SK-N-SH (cell line): ENCODE measurements around the gene RUFY2. TPM values are rescaled to one million over a fixed set of nuclear protein-coding genes. Genes with fewer than 3 reads are reported as not detected.
"Not testable (repeated sequence)": the region's sequence is repeated elsewhere in the genome, so short reads cannot be mapped to it uniquely, and the experiment has no call there.

ENCODE experiments used
- CTCF ChIA-PET: fragments of 300-600, 350-600 bp; formaldehyde crosslinking; extraction: SDS; loops from one replicate; lab custom pipeline; 2021; lab: Yijun Ruan, JAX
- POLR2A ChIA-PET: fragments of 350-600 bp; sonication (Branson Sonifier 250); formaldehyde crosslinking; extraction: SDS; loops from one replicate; lab custom pipeline; 2020; ENCODE audit warnings: antibody characterized with exemption, inconsistent platforms; lab: Yijun Ruan, JAX
- DNase-seq: peaks from one replicate; pipeline ENCODE4 v3.0.0; 2012
- H2AFZ ChIP-seq: fragments of 200-600 bp; sonication (generic); 2 replicates; pipeline ENCODE4 v1.8.1; 2016; ENCODE audit warnings: antibody characterized with exemption, mild to moderate bottlenecking, low read depth
- H3F3A ChIP-seq: fragments of 200-600 bp; sonication (generic); replicated peaks from 2 replicates; pipeline ENCODE3; 2016; ENCODE audit warnings: antibody characterized with exemption, mild to moderate bottlenecking; ENCODE audit not compliant: insufficient read depth
- H3K27ac ChIP-seq, 2 experiments: fragments of 200-500 bp in 1 of 2; fragments of 200-600 bp in 1 of 2; sonication (Bioruptor generic) in 1 of 2; sonication (generic), shearing (Covaris generic) in 1 of 2; 2 replicates each; pipeline versions ENCODE4 v1.5.1 to v1.6.1; 2014 to 2016; ENCODE audit warnings: low read depth in 2 of 2, inconsistent platforms in 1 of 2, low read length in 1 of 2, mild to moderate bottlenecking in 1 of 2, mixed read lengths in 1 of 2
- H3K27me3 ChIP-seq: fragments of 200-600 bp; sonication (generic), shearing (Covaris generic); 2 replicates; pipeline ENCODE4 v1.6.1; 2016; ENCODE audit warnings: mixed run types; ENCODE audit not compliant: insufficient read depth
- H3K36me3 ChIP-seq, 2 experiments: fragments of 200-500 bp in 1 of 2; fragments of 200-600 bp in 1 of 2; sonication (Bioruptor generic) in 1 of 2; sonication (generic) in 1 of 2; replicated peaks in 1 of 2; 2 replicates each; pipeline versions ENCODE3 to v1.5.1; 2014 to 2016; ENCODE audit warnings: low read length in 1 of 2, mild to moderate bottlenecking in 1 of 2; ENCODE audit not compliant: insufficient read depth in 2 of 2, control insufficient read depth in 1 of 2
- H3K4me1 ChIP-seq, 2 experiments: fragments of 200-500 bp in 1 of 2; fragments of 200-600 bp in 1 of 2; sonication (Bioruptor generic) in 1 of 2; sonication (generic), shearing (Covaris generic) in 1 of 2; 2 replicates each; pipeline versions ENCODE4 v1.5.1 to v1.6.1; 2014 to 2016; ENCODE audit warnings: low read depth in 1 of 2, low read length in 1 of 2, mixed run types in 1 of 2; ENCODE audit not compliant: insufficient read depth in 2 of 2, control insufficient read depth in 1 of 2
- H3K4me2 ChIP-seq: fragments of 200-600 bp; sonication (generic), shearing (Covaris generic); 2 replicates; pipeline ENCODE4 v1.6.1; 2017; ENCODE audit warnings: mixed run types
- H3K4me3 ChIP-seq, 2 experiments: fragments of 200-500 bp in 1 of 2; fragments of 200-600 bp in 1 of 2; sonication (Bioruptor generic) in 1 of 2; sonication (generic), shearing (Covaris generic) in 1 of 2; 2 replicates each; pipeline versions ENCODE4 v1.5.1 to v1.8.1; 2014 to 2016; ENCODE audit warnings: low read depth in 2 of 2, inconsistent platforms in 1 of 2, low read length in 1 of 2, mild to moderate bottlenecking in 1 of 2, mixed read lengths in 1 of 2, moderate library complexity in 1 of 2
- H3K79me2 ChIP-seq: fragments of 200-600 bp; sonication (generic); 2 replicates; pipeline ENCODE4 v1.8.1; 2017; ENCODE audit warnings: mild to moderate bottlenecking; ENCODE audit not compliant: insufficient read depth
- H3K9ac ChIP-seq: fragments of 200-600 bp; sonication (generic); 2 replicates; pipeline ENCODE4 v1.6.1; 2017; ENCODE audit warnings: mixed run types
- H3K9me2 ChIP-seq: fragments of 200-600 bp; sonication (generic); 2 replicates; pipeline ENCODE4 v1.6.1; 2017; ENCODE audit warnings: mixed run types
- H3K9me3 ChIP-seq: fragments of 200-600 bp; sonication (generic); 2 replicates; pipeline ENCODE4 v1.6.1; 2017; ENCODE audit warnings: mixed run types, mild to moderate bottlenecking, moderate library complexity
- H4K20me1 ChIP-seq: fragments of 200-600 bp; sonication (generic); 2 replicates; pipeline ENCODE4 v1.6.1; 2017; ENCODE audit warnings: mild to moderate bottlenecking, mixed run types; ENCODE audit not compliant: insufficient read depth
- CHD2 ChIP-seq: fragments of 150-350 bp; IDR thresholded peaks from 2 replicates; pipeline ENCODE4 v1.6.1; 2018; ENCODE audit warnings: low read length; ENCODE audit not compliant: partially characterized antibody
- CTCF ChIP-seq: fragments of 200-600 bp; sonication (generic); IDR thresholded peaks from 2 replicates; pipeline ENCODE4 v1.6.1; 2017; ENCODE audit warnings: antibody characterized with exemption, mild to moderate bottlenecking, moderate library complexity
- EZH2phosphoT487 ChIP-seq: fragments of 200-600 bp; sonication (generic); IDR thresholded peaks from 2 replicates; pipeline ENCODE4 v1.6.1; 2017; ENCODE audit warnings: low read depth, mixed run types, mild to moderate bottlenecking, antibody characterized with exemption, moderate library complexity, borderline replicate concordance
- FOSL2 ChIP-seq: IDR thresholded peaks from 2 replicates; pipeline ENCODE4 v1.4.0; 2012; ENCODE audit warnings: low read depth, mild to moderate bottlenecking, moderate library complexity, borderline replicate concordance
- FOXM1 ChIP-seq: IDR thresholded peaks from 2 replicates; pipeline ENCODE4 v1.4.0; 2012; ENCODE audit warnings: low read depth, mild to moderate bottlenecking
- GATA2 ChIP-seq: sonication (generic); formaldehyde crosslinking; IDR thresholded peaks from 2 replicates; pipeline ENCODE4 v1.5.0; 2020; ENCODE audit warnings: mild to moderate bottlenecking, missing genetic modification reagents
- JUND ChIP-seq: IDR thresholded peaks from 2 replicates; pipeline ENCODE4 v1.4.0; 2012
- NRF1 ChIP-seq: IDR thresholded peaks from 2 replicates; pipeline ENCODE4 v1.6.1; 2012; ENCODE audit warnings: low read depth, mild to moderate bottlenecking, low read length
- POLR2AphosphoS5 ChIP-seq: IDR thresholded peaks from 2 replicates; pipeline ENCODE4 v1.6.1; 2012; ENCODE audit warnings: low read depth, low read length
- RAD21 ChIP-seq: IDR thresholded peaks from 2 replicates; pipeline ENCODE4 v1.6.1; 2012; ENCODE audit warnings: mild to moderate bottlenecking, low read length
- REST ChIP-seq: IDR thresholded peaks from 2 replicates; pipeline ENCODE4 v1.6.1; 2012; ENCODE audit warnings: mild to moderate bottlenecking, low read depth, low read length, moderate library complexity
- RFX5 ChIP-seq: IDR thresholded peaks from 2 replicates; pipeline ENCODE4 v1.6.1; 2012; ENCODE audit warnings: mild to moderate bottlenecking, improper control_type of control experiment, low read length
- RXRA ChIP-seq: IDR thresholded peaks from 2 replicates; pipeline ENCODE4 v1.4.0; 2012; ENCODE audit warnings: low read depth, mild to moderate bottlenecking, borderline replicate concordance
- TCF12 ChIP-seq: IDR thresholded peaks from 2 replicates; pipeline ENCODE4 v1.4.0; 2012
- YY1 ChIP-seq: IDR thresholded peaks from 2 replicates; pipeline ENCODE4 v1.4.0; 2012; ENCODE audit warnings: low read depth, mild to moderate bottlenecking
- ZBTB33 ChIP-seq: IDR thresholded peaks from 2 replicates; pipeline ENCODE4 v1.4.0; 2012; ENCODE audit warnings: low read depth, borderline replicate concordance
- WGBS: methylation state at CpG from one replicate; pipeline ENCODE4 v1.1.6; 2017; ENCODE audit warnings: low lambda C conversion rate; 5-methylcytosine and 5-hydroxymethylcytosine counted together
- polyA plus RNA-seq, 3 experiments: library from polyadenylated mRNA; depleted of rRNA; stranded (reverse); fragments of >200 nt; gene quantifications; 2 replicates each; pipeline ENCODE4 v1.2.3, GENCODE V29; 2012

The RUFY2 gene
- polyA plus RNA-seq, 1 of the 3 experiments (the other 2 are of a cell fraction), result 6.2 TPM

- H4K20me1 ChIP-seq, result no peaks in the 10 kb centered on the region
- H3K9me2 ChIP-seq, result no peaks in the 10 kb centered on the region
- no peak overlapping the region for H3K27ac ChIP-seq
- POLR2A ChIA-PET, result no interaction called here
- H3K36me3 ChIP-seq, result no peaks in the 10 kb centered on the region
- CTCF ChIA-PET, result interaction anchor here (0.5 to 1.3 kb wide), 2 partner anchors 23 to 107 kb away, joined by 3 to 4 read pairs; no protein-coding TSS in a partner anchor
- H3K79me2 ChIP-seq, result no peaks in the 10 kb centered on the region
- H3F3A ChIP-seq, result no peaks in the 10 kb centered on the region
- H2AFZ ChIP-seq, result no peak overlapping the region
- H3K4me3 ChIP-seq, result no peak overlapping the region
- TF ChIP-seq ZBTB33 (no peak), EZH2phosphoT487 (no peak), JUND (no peak), GATA2 (CRISPR knock-in tag) (no peak), POLR2AphosphoS5 (no peak), FOXM1 (no peak), RFX5 (no peak), CHD2 (no peak), RAD21 (no peak), RXRA (no peak), YY1 (no peak)
- 77% methylated on average over 1 of the region's 1 CpG for WGBS
- no peak overlapping the region for H3K9ac ChIP-seq
- DNase-seq, result no peak
- H3K27me3 ChIP-seq, result no peaks in the 10 kb centered on the region
- no peaks in the 10 kb centered on the region for H3K4me1 ChIP-seq
- peaks cover 7% of the 10 kb centered on the region for H3K9me3 ChIP-seq
- no peak overlapping the region for H3K4me2 ChIP-seq
These were observed 88.6 kb downstream of the RUFY2 start for GRCh38 chr10:68318331-68319059.

- Histone ChIP-seq H3K79me2 (no peaks in the 10 kb centered on the region), H3K9me2 (no peaks in the 10 kb centered on the region), H3F3A (no peaks in the 10 kb centered on the region), H3K9ac (no peak overlapping the region), H4K20me1 (no peaks in the 10 kb centered on the region), H3K27ac (no peak overlapping the region), H3K4me2 (no peak overlapping the region), H3K36me3 (no peaks in the 10 kb centered on the region), H3K4me1 (no peaks in the 10 kb centered on the region), H3K4me3 (no peak overlapping the region), H2AFZ (no peak overlapping the region), H3K9me3 (peaks cover 7% of the 10 kb centered on the region), H3K27me3 (no peaks in the 10 kb centered on the region)
- TF ChIP-seq GATA2 (CRISPR knock-in tag) (no peak), REST (no peak), TCF12 (no peak), NRF1 (no peak), RAD21 (no peak), CTCF (no peak), FOSL2 (no peak)
- no peak for DNase-seq
- POLR2A ChIA-PET, result no interaction called here
- CTCF ChIA-PET, result interaction anchor here (1.8 kb wide), 1 partner anchor 8 kb away, joined by 5 read pairs; no protein-coding TSS in a partner anchor
- WGBS, result 61% methylated on average over 1 of the region's 1 CpG
These were observed 91.5 kb downstream of the RUFY2 start for GRCh38 chr10:68315582-68315981.

GRCh38 chr10:68314930-68315329 is 92.1 kb downstream of the RUFY2 start:
- H3K9me2 ChIP-seq, H3K4me3 ChIP-seq, H3K9me3 ChIP-seq, H4K20me1 ChIP-seq, POLR2A ChIA-PET, H3K4me1 ChIP-seq, DNase-seq, H3F3A ChIP-seq, H3K27me3 ChIP-seq, H3K27ac ChIP-seq, H3K4me2 ChIP-seq, H2AFZ ChIP-seq, H3K9ac ChIP-seq, H3K36me3 ChIP-seq, H3K79me2 ChIP-seq: not testable (repeated sequence)
- WGBS, result 83% methylated on average over 6 of the region's 6 CpGs
- CTCF ChIA-PET, result interaction anchor here (1.7 to 3.8 kb wide), 3 partner anchors 11 to 102 kb away, joined by 4 to 13 read pairs (median 9); no protein-coding TSS in a partner anchor
